Stimulated activated CD8-positive, alpha-beta memory T cell treated with anti-CD3 and anti-CD28 coated beads, Interleukin-2, amount 100 ng/mL, for 1 hour (primary cell): ENCODE results near the gene CDCP1.

Source experiments
- DNase-seq, 2 donors: peaks; one replicate each; pipeline ENCODE4 v3.0.0-alpha.2; 2020; ENCODE audit warnings: low read depth in 2 of 2

CDCP1 gene, protein sequence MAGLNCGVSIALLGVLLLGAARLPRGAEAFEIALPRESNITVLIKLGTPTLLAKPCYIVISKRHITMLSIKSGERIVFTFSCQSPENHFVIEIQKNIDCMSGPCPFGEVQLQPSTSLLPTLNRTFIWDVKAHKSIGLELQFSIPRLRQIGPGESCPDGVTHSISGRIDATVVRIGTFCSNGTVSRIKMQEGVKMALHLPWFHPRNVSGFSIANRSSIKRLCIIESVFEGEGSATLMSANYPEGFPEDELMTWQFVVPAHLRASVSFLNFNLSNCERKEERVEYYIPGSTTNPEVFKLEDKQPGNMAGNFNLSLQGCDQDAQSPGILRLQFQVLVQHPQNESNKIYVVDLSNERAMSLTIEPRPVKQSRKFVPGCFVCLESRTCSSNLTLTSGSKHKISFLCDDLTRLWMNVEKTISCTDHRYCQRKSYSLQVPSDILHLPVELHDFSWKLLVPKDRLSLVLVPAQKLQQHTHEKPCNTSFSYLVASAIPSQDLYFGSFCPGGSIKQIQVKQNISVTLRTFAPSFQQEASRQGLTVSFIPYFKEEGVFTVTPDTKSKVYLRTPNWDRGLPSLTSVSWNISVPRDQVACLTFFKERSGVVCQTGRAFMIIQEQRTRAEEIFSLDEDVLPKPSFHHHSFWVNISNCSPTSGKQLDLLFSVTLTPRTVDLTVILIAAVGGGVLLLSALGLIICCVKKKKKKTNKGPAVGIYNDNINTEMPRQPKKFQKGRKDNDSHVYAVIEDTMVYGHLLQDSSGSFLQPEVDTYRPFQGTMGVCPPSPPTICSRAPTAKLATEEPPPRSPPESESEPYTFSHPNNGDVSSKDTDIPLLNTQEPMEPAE

DNA sequence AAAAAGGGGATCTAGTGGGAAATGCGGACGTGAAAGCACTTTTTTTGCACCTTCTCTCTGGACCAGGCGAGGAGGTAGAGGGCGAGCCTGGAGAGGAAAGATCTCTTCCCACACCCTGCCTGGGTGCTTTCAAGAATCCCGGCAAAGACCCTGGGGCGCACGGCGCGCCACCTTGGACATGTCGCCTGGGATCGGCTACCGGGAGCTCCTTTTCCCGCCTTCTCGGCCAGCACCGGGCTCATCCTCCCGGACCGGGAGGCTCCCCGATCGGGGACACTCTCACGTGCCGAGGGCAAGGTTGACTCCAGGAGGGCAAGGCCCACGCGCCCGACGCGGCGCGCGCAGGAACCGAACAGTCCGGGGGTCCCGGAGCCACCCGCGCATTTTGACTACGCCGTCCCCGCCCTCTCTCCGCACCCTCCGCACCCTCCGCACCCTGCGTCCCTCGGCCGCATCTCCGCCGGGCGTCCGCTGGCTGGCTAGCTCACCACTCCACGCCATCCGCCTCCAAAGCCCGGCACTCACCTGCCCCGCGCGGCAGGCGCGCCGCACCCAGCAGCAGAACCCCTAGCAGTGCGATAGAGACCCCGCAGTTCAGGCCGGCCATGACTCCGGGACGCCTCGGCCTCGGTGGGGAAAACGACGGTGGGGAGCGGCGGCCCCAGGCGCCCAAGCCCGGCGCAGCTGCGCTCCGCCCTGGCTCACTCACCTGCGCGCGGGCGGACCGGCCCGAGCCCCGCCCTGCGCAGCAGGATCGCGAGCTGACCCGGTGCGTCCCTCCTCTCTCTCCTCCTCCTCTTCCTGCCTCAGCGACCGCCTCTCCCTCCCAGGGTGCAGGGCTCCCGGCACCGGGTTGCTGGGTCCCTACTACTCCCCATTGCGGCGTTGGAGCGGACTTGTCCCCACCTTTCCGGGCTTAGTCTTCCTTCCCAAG is at the start of gene CDCP1:
Gene CDCP1 (minus strand): TSS at position 698 of the 934 bp plus-strand sequence. CDS start 91 bp downstream, at position 607.
- DNase-seq, result no peak

DNA sequence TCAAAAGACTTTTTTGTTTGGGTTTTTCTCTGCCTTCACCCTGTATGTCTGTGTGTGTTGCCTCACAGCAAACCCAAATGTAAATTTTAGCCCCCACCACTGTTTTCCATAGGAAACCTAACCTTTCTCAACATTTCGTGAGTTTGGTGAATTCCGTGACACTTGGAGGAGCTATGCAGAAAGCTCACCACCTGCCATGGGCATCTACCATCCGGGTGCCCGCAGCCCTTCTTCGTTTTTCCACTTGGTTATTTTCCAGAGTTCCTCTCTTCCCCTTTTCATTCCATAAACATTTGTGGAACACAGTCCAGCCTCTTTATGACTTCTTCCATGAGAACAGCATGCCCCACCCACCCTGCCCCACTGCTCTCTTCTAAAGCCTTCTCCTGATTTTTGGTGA is 48.6 kb upstream of the CDCP1 start:
- DNase-seq, result no peak

DNA sequence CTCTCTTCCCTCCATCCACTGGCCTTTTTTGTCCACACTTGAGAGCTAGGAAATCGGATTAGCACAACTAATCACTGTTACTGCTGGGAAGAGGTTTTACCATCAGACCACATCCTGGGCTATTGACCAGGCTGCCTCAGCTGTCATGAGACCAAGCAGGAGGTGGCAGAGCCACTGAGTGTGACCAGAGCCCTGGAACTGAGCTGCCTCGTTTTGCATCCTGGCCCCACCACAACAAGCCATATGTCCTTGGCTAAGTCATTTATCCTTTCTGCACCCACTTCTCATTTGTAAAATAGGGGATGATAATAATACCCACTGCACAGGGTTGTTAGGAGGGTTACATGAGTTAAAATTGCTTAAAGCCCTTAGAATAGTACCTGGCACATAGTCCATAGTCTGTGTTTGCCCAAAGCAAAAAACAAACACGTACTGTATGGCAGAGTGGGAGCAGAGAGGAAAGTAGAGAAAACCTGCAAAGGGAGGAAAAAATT is 45.8 kb upstream of the CDCP1 start:
- no peak for DNase-seq

DNA sequence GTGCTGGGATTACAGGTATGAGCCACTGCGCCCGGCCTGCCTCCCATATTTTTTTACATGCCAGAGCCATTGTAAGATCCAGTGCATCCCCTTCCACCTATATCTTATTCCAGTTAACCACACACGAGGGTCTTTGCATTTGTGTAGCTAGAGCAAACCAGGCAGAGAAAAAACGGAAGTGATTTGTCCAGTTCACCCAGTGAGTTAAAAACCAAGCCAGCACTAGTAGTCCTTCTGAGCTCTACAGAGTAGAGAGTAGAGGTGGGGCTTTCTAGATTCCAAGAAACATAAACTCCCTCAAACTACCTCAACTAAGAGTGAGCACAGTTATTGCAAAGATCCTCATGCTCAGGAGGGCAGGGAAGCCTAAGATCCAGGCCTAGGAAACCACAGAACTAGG is 45.2 kb upstream of the CDCP1 start:
- no peak for DNase-seq

DNA sequence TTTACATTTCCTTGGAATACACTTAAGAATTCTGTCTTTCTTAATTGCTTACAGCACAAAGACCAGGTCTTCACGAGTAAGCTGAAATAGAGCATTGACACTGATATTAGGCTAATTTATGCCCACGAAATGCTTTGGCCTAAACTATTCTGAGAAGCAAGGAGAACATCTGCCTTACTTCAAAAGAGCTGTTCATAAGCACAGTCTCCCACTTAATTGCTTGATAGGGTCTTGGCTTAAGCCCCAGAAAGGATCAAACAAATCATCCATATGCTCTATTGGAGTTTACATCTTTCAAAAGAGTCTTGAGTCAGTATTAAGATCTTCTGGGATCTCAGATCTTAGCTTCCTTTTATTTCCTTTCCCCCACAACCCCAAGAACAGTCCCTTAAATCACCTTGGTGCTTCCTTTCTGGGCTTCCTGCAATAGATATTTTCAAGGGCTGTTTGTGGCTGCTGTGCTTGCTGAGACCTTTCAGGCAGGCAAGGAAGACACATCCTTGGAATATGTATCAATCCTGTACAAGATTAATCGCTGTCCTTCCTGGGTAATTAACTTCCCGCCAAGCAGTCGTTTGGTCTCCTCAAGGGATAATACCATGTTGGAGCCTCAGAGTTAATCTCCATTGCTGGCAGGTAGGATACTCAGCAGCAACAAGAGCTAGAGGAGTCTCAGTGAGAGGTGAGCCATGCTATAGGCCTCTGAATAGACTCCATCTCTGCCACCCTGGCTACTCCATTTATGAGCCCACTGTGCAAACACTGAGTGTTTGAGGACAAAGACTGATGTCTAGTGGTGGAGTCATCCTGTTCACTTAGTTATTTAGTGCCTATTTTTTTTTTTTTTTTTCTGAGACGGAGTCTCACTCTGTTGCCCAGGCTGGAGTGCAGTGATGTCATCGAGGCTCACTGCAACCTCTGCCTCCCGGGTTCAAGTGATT is 42.8 kb upstream of the CDCP1 start:
- no peak for DNase-seq

DNA sequence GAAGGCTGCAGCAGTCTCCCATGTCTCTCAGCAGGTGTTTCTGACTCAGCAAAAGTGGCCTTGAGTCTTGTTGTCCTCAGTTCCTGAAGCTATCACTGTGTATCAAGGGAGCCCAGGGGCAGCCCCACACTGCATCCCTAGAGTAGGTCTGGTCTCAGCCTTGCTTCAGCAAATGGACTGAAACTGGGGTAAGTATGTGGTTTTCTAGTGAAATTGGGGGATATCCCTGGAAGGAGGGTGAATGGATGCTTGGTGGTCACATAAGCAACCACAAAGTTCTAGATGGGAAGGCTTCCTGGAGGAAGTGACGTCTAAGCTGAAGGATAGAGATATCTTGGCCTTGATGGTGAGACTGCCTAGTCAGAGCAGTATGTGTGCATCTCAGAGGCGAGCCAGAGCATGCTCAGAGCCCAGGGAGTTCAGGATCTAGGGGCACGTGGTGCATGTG is 41.5 kb upstream of the CDCP1 start:
- no peak for DNase-seq

DNA sequence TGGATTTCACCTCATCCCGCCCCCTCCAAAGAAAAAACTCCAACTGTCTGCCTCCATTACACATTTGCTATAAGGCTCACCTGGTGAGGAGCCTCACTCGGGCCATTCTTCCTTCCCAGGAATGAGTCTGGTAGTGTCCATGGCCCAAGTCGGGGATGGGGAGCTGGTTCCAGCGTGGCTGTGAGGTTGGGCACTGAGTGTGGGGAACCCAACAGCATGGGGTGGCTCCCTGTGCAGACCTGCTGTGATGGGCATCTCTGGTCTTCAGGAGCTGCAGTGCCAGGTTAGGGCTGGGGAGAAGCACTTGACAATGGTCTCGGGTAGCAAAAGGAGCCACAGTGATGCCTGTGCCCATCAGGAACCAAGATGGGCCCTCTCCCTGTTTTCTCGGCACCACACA is 40.7 kb upstream of the CDCP1 start:
- no peak for DNase-seq

DNA sequence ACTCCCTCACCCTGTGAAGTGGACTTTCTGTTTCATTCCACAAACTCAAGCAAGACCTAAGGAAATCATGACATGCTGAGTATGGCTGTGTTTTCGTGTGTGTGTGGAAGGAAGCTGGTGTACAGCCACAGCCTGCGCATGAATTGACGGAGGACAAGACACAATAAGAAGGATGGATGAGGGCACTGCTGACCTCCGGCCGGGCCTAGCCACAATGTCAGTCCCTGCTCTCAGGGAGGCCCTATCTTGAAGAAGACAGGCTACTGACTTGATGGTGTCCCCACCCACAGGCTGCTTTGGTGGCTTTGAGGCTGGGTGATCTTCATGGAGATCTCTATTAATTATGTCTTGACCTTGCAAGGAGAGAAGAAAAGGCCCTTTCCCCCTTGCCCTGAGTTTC is 39.3 kb upstream of the CDCP1 start:
- DNase-seq, result no peak

DNA sequence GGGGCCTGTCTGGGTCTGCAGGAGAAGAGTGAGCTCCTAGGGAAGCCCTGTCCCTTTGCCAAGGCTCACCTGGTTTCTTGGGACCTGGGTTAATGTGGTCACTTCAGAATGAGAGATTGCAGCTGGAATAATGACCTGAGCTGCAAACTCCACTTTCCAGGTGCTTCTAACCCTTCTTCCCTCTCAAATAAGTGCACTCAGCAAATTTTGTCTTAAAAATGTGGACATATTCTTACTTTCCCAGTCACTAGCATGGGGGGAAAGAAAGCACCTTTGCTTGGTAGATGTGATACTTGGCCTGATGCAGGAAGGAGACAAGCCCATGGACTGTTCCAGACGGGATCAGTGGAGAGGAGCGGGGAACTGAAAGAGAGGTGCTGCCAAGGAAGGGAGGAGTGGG is 38.9 kb upstream of the CDCP1 start:
- DNase-seq, result no peak

DNA sequence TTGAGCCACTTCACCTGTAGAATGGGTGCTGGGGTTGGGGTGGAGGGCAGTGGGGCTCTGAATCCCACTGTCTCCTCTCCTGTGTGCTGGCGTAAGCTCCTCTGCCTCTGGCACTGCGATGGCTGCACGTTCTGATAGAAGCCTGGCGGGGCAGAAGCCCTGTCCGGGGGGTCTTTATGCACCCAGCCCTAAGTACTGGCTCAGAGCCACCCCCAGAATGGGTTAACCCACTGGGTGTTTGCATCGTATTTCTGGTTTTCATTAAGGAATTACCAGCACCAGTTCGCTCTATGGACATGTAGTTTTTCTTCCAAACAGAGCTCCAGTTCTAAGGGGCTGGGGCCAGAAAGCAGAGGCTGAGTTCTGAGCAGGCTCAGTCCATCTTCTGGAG is 37.7 kb upstream of the CDCP1 start:
- no peak for DNase-seq

DNA sequence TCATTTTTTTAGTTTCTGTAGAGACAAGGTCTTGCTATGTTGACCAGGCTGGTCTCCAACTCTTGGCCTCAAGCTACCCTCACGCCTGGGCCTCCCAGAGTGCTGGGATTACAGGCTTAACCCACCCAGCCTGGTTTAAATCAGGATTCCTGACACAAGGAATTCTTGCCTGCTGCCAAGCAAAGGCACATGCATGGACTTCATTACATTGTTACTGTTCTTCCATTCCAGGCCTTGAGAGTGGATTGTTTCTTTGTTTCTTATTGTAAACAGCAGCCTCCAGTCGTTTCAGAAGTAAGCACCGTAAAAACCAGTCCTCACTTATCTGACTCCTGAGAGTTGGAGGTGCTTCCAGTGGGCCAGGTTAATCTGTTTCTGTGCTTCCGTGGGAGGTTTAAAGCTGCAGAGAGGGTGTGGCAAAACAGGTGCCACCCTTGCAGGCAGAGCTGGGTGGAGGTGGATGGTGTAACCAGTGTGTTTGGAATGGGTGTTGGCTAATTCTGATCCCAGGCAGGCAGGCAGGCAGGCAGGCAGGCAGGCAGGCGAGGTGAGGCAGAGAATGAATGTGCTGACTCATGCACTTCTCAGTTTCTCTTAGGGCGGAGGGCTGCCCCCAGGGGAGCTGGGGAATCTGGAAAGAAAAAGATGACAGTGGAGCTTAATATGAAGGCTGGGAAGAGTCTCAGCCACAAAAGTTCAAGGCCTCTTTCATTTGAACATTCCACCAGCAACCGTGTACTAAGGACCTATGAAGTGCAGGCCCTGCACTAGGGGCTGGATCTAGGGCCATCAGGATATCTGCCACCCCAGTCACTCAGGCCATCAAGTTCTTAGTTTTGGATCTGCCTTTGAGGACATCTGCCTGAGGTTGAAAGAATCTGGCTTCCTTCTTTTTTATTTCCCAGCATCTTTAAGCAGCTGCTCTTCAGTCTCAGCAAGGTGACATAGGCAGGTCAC is 37.0 kb upstream of the CDCP1 start:
- no peak for DNase-seq

DNA sequence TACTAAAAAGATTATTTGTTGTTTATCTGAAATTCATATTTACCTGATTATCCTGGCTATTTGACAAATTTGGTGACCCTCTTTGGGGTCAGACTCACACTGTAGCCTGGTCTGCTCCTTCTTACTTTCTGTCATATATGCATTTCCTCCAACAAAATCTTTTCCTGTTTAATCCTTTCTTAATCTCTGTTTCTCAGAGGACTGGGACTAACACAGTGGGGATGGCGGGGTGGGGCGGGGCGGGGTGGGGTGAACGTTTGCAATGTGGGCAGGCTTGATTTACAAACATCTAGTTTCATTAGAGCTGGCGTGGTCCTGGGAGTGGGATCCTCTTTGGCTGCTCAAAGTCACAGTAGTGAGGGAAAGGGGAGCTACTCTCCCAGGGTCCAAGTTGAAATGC is 35.3 kb upstream of the CDCP1 start:
- DNase-seq, result no peak

DNA sequence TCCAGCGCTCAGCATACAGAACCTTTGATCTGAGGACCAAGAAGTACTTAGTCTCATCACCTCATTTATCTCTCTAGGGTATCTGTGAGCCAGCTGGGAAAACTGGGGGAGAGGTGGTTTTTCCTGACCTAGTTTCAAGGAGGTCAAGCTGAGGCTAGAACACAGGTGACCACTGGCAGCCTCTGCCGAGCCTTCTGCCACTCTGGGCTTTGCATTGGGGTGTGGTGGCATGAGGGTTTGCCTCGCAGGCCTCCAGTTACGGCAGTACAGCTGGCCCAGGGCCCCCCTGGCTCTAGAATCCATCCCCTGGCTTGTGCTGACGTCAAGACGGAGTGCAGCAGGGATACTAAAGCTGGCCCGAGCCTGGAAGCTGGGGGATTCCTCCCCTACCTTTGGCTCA is 34.7 kb upstream of the CDCP1 start:
- no peak for DNase-seq

DNA sequence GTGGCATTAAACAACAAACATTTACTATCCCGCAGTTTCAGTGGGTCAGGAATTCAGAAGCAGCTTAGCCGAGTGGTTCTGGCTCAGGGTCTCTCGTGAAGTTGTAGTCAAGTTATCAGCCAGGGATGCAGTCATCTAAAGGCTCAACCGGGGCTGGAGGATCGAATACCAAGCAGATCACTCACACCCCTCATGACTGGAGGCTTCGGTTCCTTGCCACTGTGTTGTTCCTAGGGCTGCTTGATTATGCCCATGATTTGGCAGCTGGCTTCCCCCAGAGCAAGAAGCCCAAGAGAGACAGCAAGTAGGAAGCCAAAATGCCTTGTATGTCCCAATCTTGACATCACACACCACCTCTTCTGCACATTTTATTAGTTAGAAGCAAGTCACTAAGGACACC is 33.9 kb upstream of the CDCP1 start:
- DNase-seq, result no peak

DNA sequence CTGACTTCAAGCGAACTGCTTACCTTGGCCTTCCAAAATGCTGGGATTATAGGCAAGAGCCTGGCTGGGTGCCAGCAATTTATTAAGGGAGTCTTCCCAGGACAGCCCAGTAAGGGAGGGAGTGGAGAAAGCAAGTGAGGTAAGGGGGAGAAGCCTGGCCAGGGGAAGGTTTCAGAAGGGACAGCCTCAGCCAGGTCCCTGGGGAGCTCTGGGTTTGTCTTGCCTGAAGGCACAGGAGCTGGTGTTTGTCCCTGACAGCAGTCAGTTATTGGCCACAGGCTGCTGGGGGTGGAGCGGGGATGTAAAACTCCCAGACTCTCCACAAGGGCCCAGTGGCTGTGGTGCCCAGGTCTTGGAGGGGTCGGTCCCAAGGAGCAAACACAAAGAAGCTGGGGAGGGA is 33.0 kb upstream of the CDCP1 start:
- DNase-seq, result no peak

DNA sequence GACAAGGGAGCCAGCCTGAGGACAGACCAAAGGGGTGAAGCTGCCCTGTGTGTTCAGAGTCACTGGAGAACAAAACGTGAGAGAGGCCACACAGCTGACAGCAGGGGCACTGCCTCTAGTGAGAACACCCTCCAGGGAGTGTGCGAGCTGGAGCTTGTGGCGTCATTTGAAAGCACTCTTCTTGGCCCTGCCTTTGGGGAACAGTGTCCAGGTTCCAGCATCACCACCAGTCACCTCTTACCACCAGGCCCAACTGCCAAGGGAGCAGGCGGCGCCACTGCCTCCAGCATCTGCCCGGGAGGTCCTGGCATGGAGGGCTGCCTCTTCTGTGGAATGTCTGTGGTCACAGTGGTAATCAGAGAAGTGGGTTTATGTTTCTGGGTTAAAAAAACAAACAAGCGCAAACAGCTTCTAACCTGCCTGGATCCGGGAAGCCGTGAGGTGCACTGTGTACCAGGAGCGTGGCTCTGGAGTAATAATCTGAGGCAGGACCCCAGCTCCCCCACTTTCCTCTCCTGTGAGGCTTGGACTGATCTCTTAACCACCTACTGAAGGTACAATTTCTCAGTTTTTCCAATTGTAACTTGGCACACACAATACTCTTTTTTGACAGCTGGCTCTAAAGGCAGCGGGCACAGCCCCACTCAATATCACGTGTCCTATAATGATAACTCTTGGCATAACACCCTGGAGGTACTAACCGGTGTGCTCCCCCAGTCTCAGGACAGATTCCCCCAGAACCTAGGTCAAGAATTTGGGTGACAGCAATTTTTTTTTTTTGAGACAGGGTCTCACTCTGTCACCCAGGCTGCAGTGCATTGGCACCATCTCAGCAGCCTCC is 32.2 kb upstream of the CDCP1 start:
- DNase-seq, result no peak

DNA sequence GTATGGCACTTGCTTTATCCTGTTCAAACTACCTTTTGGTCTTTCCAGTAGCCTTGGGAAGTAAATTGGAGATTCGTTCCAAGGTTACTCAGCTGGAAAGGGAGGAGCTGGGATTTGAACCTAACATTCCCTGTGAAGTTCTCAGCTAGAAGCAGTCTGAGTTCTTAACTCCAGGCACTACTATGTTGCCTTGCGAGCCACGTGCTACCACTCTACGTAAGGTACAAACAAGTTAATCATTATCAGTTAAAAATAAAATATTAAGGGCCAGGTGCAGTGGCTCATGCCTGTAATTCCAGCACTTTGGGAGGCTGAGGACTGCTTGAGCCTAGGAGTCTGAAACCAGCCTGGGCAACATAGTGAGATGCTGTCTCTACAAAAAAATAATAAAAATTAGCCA is 30.7 kb upstream of the CDCP1 start:
- DNase-seq, result no peak

DNA sequence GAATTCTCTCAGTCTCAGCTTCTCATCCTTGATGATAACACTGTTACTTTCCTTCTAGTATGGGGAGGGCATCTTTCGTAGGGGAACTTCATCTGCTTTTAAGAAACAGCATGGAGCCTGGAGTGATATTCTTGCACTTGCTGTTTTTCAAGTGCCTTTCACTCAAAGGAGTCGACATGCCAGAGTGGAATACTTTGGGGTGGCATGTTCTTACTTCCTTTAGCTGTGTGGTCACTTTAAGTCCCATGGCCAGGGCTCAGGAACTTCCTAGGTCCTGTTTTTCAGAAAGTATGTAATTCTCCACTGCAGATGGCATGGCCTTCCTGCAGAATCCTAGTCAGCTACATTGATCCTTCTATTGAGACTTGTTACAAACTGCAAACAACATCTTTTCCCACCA is 28.1 kb upstream of the CDCP1 start:
- DNase-seq, result no peak

DNA sequence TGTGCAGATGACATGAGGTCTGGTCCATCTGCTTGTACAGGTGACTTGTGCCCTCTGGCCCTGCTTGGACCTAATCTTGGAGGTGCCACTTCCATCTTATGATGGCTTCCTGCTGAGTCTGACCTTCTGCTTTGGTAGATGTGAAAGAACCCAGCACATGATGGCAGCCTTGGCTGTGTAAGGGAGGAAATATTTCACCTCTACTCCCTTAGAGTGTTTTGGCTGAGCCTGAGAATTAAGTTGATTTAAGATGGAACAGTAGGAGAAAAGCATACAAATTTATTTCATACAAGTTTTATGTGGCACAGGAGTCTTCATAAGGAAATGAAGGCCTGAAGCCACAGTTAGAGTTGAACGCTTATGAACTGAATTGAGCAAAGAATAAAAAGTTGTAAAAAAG is 27.6 kb upstream of the CDCP1 start:
- no peak for DNase-seq
